Lung microvascular endothelial cell (primary cell): ENCODE results near the gene PML. TPM values are rescaled to one million over a fixed set of nuclear protein-coding genes. Genes with fewer than 3 reads are reported as not detected.

Experiments
- total RNA-seq: library from RNA; depleted of rRNA; stranded (reverse); fragments of >200 nt; gene quantifications from 2 replicates; pipeline ENCODE4 v1.2.1, GENCODE V29; 2014

PML gene
- total RNA-seq, 1 donor from 2014 or later, result 36.9 TPM

Other genes starting within 250 kb of the PML start
- gene INSYN1, start 241.4 kb upstream of the PML start, total RNA-seq, result under 0.01 and 0.22 TPM in 2 replicates
- not detected in 2 replicates for gene TBC1D21, start 121.2 kb upstream of the PML start, total RNA-seq
- gene LOXL1, start 68.3 kb upstream of the PML start, total RNA-seq, result 0.20 and 1.1 TPM in 2 replicates
- 5.4 and 13.1 TPM in 2 replicates for gene STOML1, start 2.4 kb upstream of the PML start, total RNA-seq
- gene GOLGA6A, start 87.8 kb downstream of the PML start, total RNA-seq, result not detected in 2 replicates
- gene ISLR2, start 135.9 kb downstream of the PML start, total RNA-seq, result under 0.01 and 0.20 TPM in 2 replicates
- gene ISLR, start 179.0 kb downstream of the PML start, total RNA-seq, result not detected in 2 replicates
- gene STRA6, start 208.1 kb downstream of the PML start, total RNA-seq, result under 0.01 TPM in 2 replicates
- gene CCDC33, start 241.6 kb downstream of the PML start, total RNA-seq, result not detected in 2 replicates